GM23338 (cell line): ENCODE data around the gene AZIN2. TPM values are rescaled to one million over a fixed set of nuclear protein-coding genes. Genes with fewer than 3 reads are reported as not detected.

Source experiments
- ATAC-seq: fragments of 200-7000 bp; cut with Tn5 transposase; 3 replicates; pipeline ENCODE4 v1.9.1; 2020
- DNase-seq: peaks from one replicate; pipeline ENCODE4 v3.0.0-alpha.2; 2015; ENCODE audit warnings: low spot score
- H2AFZ ChIP-seq: fragments of 200-600 bp; sonication (generic); 2 replicates; pipeline ENCODE4 v1.8.0; 2016; ENCODE audit warnings: antibody characterized with exemption, mild to moderate bottlenecking, moderate library complexity
- H3F3A ChIP-seq: fragments of 200-600 bp; sonication (generic); replicated peaks from 2 replicates; pipeline ENCODE4 v1.8.0; 2017; ENCODE audit warnings: antibody characterized with exemption, mixed run types, low read depth
- H3K27ac ChIP-seq: fragments of 200-600 bp; sonication (generic); 2 replicates; pipeline ENCODE4 v1.6.1; 2016; ENCODE audit warnings: low read depth
- H3K27me3 ChIP-seq: fragments of 200-600 bp; sonication (generic); 2 replicates; pipeline ENCODE4 v1.8.0; 2016; ENCODE audit warnings: mild to moderate bottlenecking, mixed run types, moderate library complexity; ENCODE audit not compliant: insufficient read depth
- H3K36me3 ChIP-seq: fragments of 200-600 bp; sonication (generic); 2 replicates; pipeline ENCODE4 v1.8.0; 2016; ENCODE audit warnings: mild to moderate bottlenecking; ENCODE audit not compliant: insufficient read depth
- H3K4me1 ChIP-seq: fragments of 200-600 bp; sonication (generic); 2 replicates; pipeline ENCODE4 v1.8.0; 2016; ENCODE audit warnings: mild to moderate bottlenecking, moderate library complexity; ENCODE audit not compliant: insufficient read depth
- H3K4me2 ChIP-seq: fragments of 200-600 bp; sonication (generic); 2 replicates; pipeline ENCODE4 v1.7.1; 2017; ENCODE audit warnings: mixed run types
- H3K4me3 ChIP-seq: fragments of 200-600 bp; sonication (generic); 2 replicates; pipeline ENCODE4 v1.6.1; 2016; ENCODE audit warnings: mixed run types
- H3K79me2 ChIP-seq: fragments of 200-600 bp; sonication (generic); replicated peaks from 2 replicates; pipeline ENCODE4 v1.8.0; 2017; ENCODE audit warnings: mild to moderate bottlenecking; ENCODE audit not compliant: insufficient read depth
- H3K9me2 ChIP-seq: fragments of 200-600 bp; sonication (generic); 2 replicates; pipeline ENCODE4 v1.8.0; 2017; ENCODE audit not compliant: insufficient read depth
- H4K20me1 ChIP-seq: fragments of 200-600 bp; sonication (generic); replicated peaks from 2 replicates; pipeline ENCODE4 v1.8.0; 2017; ENCODE audit warnings: mild to moderate bottlenecking; ENCODE audit not compliant: insufficient read depth
- H3K27ac Mint-ChIP-seq: 2 replicates; pipeline ENCODE4 v1.8.0; 2020; ENCODE audit warnings: inconsistent platforms, mild to moderate bottlenecking, moderate library complexity, mixed read lengths
- H3K27me3 Mint-ChIP-seq: 3 replicates; pipeline ENCODE4 v1.8.0; 2022; ENCODE audit warnings: low read depth, mild to moderate bottlenecking, moderate library complexity, mixed read lengths, inconsistent platforms; ENCODE audit not compliant: insufficient read depth, poor library complexity
- H3K36me3 Mint-ChIP-seq: 3 replicates; pipeline ENCODE4 v1.8.0; 2021; ENCODE audit warnings: low read depth, mild to moderate bottlenecking, inconsistent platforms, moderate library complexity, mixed read lengths
- H3K4me1 Mint-ChIP-seq: 3 replicates; pipeline ENCODE4 v1.8.0; 2020; ENCODE audit warnings: mild to moderate bottlenecking, inconsistent platforms, mixed read lengths
- H3K4me3 Mint-ChIP-seq: 3 replicates; pipeline ENCODE4 v1.8.0; 2021; ENCODE audit warnings: moderate library complexity, mild to moderate bottlenecking, inconsistent platforms, mixed read lengths
- H3K9me3 Mint-ChIP-seq: 3 replicates; pipeline ENCODE4 v1.8.0; 2020; ENCODE audit warnings: moderate library complexity, mild to moderate bottlenecking, inconsistent platforms, mixed read lengths
- CREB1 ChIP-seq: fragments of 250-450 bp; sonication (Bioruptor Pico); IDR thresholded peaks from 2 replicates; pipeline ENCODE4 v1.5.0; 2020; ENCODE audit warnings: low read depth, mild to moderate bottlenecking, moderate library complexity
- EZH2 ChIP-seq: fragments of 200-600 bp; sonication (generic); IDR thresholded peaks from one replicate; pipeline ENCODE4 v1.8.0; 2017; ENCODE audit warnings: antibody characterized with exemption, mild to moderate bottlenecking, low read depth; ENCODE audit not compliant: unreplicated experiment
- EZH2phosphoT487 ChIP-seq: fragments of 200-600 bp; sonication (generic); IDR thresholded peaks from one replicate; pipeline ENCODE4 v1.8.1; 2018; ENCODE audit warnings: antibody characterized with exemption; ENCODE audit not compliant: unreplicated experiment
- JUNB ChIP-seq: IDR thresholded peaks from one replicate; pipeline ENCODE4 v1.6.1; 2016; ENCODE audit warnings: antibody characterized with exemption; ENCODE audit not compliant: unreplicated experiment
- POLR2AphosphoS5 ChIP-seq: IDR thresholded peaks from 2 replicates; pipeline ENCODE4 v1.6.1; 2016; ENCODE audit warnings: antibody characterized with exemption, low read depth
- STAT1 ChIP-seq: IDR thresholded peaks from one replicate; pipeline ENCODE4 v1.6.1; 2016; ENCODE audit warnings: antibody characterized with exemption; ENCODE audit not compliant: unreplicated experiment
- ZNF114 ChIP-seq: fragments of 250-450 bp; sonication (Bioruptor Pico); IDR thresholded peaks from 2 replicates; pipeline ENCODE4 v1.5.0; 2020; ENCODE audit warnings: mild to moderate bottlenecking, moderate library complexity
- ZNF331 ChIP-seq: fragments of 250-450 bp; sonication (Bioruptor Pico); IDR thresholded peaks from 2 replicates; pipeline ENCODE4 v1.5.0; 2020; ENCODE audit warnings: low read depth, mild to moderate bottlenecking, moderate library complexity
- polyA plus RNA-seq: library from polyadenylated mRNA; unstranded; fragments of >200 nt; fragmentation: Nextera tagmentation; extraction: Ambion mirVana; gene quantifications from 2 replicates; pipeline ENCODE4 v1.2.1, GENCODE V29; 2016
- total RNA-seq: library from RNA; depleted of rRNA; stranded (reverse); fragments of >200 nt; shearing (Covaris generic); gene quantifications from 2 replicates; pipeline ENCODE4 v1.2.3, GENCODE V29; 2014
- TF ChIP-seq, protein P1 (sequence below): fragments of 250-450 bp; sonication (Bioruptor Pico); IDR thresholded peaks from 2 replicates; pipeline ENCODE4 v1.5.0; 2020; ENCODE audit warnings: mild to moderate bottlenecking, moderate library complexity
- TF ChIP-seq, protein P2 (sequence below): IDR thresholded peaks from one replicate; pipeline ENCODE4 v1.6.1; 2018; ENCODE audit warnings: antibody characterized with exemption; ENCODE audit not compliant: unreplicated experiment
- TF ChIP-seq, protein P3 (sequence below), 2 experiments: fragments of 200-600 bp in 1 of 2; sonication (generic) in 1 of 2; conservative IDR thresholded peaks; 2 replicates each; pipeline versions ENCODE4 v1.5.1 to v1.6.1; 2016 to 2017; ENCODE audit warnings: antibody characterized with exemption in 2 of 2, low read depth in 2 of 2, mild to moderate bottlenecking in 2 of 2, moderate library complexity in 1 of 2
- TF ChIP-seq, protein P4 (sequence below): IDR thresholded peaks from 2 replicates; pipeline ENCODE4 v1.6.1; 2016; ENCODE audit warnings: antibody characterized with exemption

Gene AZIN2
- total and polyA plus RNA-seq, 2 experiments from 2014 or later: 0.37 to 1.2 TPM

DNA sequence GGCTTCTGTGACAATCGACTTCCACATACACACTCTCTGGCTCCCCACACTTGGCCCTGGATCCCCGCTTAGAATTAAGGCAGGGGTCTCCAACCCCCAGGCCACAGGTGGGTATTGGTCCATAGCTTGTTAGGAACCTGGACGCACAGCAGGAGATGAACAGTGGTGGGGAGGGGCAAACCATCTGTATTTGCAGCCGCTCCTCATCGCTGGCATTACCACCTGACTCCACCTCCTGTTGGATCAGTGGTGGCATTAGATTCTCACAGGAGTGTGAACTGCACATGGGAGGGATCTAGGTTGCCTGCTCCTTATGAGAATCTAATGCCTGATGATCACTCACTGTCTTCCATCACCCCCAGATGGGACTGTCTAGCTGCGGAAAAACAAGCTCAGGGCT is 84.9 kb downstream of the AZIN2 start (continued):
- TF ChIP-seq, protein P1, sequence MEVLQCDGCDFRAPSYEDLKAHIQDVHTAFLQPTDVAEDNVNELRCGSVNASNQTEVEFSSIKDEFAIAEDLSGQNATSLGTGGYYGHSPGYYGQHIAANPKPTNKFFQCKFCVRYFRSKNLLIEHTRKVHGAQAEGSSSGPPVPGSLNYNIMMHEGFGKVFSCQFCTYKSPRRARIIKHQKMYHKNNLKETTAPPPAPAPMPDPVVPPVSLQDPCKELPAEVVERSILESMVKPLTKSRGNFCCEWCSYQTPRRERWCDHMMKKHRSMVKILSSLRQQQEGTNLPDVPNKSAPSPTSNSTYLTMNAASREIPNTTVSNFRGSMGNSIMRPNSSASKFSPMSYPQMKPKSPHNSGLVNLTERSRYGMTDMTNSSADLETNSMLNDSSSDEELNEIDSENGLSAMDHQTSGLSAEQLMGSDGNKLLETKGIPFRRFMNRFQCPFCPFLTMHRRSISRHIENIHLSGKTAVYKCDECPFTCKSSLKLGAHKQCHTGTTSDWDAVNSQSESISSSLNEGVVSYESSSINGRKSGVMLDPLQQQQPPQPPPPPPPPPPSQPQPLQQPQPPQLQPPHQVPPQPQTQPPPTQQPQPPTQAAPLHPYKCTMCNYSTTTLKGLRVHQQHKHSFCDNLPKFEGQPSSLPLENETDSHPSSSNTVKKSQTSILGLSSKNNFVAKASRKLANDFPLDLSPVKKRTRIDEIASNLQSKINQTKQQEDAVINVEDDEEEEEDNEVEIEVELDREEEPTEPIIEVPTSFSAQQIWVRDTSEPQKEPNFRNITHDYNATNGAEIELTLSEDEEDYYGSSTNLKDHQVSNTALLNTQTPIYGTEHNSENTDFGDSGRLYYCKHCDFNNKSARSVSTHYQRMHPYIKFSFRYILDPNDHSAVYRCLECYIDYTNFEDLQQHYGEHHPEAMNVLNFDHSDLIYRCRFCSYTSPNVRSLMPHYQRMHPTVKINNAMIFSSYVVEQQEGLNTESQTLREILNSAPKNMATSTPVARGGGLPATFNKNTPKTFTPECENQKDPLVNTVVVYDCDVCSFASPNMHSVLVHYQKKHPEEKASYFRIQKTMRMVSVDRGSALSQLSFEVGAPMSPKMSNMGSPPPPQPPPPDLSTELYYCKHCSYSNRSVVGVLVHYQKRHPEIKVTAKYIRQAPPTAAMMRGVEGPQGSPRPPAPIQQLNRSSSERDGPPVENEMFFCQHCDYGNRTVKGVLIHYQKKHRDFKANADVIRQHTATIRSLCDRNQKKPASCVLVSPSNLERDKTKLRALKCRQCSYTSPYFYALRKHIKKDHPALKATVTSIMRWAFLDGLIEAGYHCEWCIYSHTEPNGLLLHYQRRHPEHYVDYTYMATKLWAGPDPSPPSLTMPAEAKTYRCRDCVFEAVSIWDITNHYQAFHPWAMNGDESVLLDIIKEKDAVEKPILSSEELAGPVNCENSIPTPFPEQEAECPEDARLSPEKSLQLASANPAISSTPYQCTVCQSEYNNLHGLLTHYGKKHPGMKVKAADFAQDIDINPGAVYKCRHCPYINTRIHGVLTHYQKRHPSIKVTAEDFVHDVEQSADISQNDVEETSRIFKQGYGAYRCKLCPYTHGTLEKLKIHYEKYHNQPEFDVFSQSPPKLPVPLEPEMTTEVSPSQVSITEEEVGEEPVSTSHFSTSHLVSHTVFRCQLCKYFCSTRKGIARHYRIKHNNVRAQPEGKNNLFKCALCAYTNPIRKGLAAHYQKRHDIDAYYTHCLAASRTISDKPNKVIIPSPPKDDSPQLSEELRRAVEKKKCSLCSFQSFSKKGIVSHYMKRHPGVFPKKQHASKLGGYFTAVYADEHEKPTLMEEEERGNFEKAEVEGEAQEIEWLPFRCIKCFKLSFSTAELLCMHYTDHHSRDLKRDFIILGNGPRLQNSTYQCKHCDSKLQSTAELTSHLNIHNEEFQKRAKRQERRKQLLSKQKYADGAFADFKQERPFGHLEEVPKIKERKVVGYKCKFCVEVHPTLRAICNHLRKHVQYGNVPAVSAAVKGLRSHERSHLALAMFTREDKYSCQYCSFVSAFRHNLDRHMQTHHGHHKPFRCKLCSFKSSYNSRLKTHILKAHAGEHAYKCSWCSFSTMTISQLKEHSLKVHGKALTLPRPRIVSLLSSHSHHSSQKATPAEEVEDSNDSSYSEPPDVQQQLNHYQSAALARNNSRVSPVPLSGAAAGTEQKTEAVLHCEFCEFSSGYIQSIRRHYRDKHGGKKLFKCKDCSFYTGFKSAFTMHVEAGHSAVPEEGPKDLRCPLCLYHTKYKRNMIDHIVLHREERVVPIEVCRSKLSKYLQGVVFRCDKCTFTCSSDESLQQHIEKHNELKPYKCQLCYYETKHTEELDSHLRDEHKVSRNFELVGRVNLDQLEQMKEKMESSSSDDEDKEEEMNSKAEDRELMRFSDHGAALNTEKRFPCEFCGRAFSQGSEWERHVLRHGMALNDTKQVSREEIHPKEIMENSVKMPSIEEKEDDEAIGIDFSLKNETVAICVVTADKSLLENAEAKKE (CRISPR knock-in tag): no peak
- TF ChIP-seq ZNF114 (CRISPR knock-in tag) (no peak), EZH2 (no peak), STAT1 (no peak), ZNF331 (no peak), JUNB (no peak)

DNA sequence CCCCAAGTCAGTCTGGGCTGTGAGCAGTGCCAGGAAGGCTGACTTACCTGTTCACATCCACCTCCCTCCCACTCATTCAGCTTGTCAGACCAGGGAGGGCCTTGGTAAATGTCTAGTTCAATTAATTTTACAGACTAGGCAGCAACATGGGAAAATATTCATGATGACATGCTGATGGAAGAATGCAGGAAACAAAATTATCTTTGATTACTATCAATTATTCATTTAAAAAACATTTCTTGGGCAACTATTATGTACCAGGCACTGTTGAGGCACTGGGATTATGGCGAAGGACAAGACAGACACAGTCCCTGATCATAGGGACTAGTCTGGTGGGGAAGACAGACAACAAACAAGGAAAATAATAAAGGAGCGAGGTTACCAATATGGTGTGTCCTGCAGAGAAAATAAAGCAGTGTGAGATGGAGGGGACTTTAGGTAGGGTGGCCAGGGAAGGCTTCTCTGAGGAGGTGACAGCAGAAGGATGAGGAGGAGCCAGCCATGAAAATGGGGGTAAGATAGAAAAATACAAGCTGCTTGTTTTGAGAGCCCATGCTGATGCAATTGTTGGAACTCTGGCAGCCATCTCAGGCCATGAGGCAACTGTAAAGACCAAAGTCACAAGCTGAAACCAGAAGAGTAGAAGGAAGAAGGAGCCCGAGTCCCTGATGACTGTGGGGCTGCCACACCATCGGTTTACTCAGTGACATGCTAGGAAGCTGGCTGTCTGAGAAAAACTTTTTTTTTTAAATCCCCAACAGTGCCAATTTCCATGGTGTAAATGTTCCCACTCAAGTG is 86.9 kb downstream of the AZIN2 start:
- H3K4me3 Mint-ChIP-seq: no peak overlapping the region; the same call in 2 of the 3 replicates
- ATAC-seq (no peak), DNase-seq (no peak)
- no peak overlapping the region for H3K4me3 ChIP-seq
- H3K27me3 ChIP-seq: no peaks in the 10 kb centered on the region
- H3K4me2 ChIP-seq: no peak overlapping the region
- peaks cover 2% of the 10 kb centered on the region for H3K27me3 Mint-ChIP-seq
- peaks cover 17% of the 10 kb centered on the region for H3K36me3 Mint-ChIP-seq
- H3K79me2 ChIP-seq: no peaks in the 10 kb centered on the region
- no peak overlapping the region for H2AFZ ChIP-seq
- no peaks in the 10 kb centered on the region for H3K9me2 ChIP-seq
- no peaks in the 10 kb centered on the region for H3K36me3 ChIP-seq
- H3K4me1 Mint-ChIP-seq: peaks cover 48% of the 10 kb centered on the region
- no peak overlapping the region for H3K27ac ChIP-seq
- H3K27ac Mint-ChIP-seq: no peak overlapping the region
- H3K9me3 Mint-ChIP-seq: peaks cover 5% of the 10 kb centered on the region; the same call in 2 of the 3 replicates
- peaks cover 28% of the 10 kb centered on the region for H3K4me1 ChIP-seq
- H3F3A ChIP-seq: no peaks in the 10 kb centered on the region
- peaks cover 6% of the 10 kb centered on the region; the same call in 1 of the 2 replicates for H4K20me1 ChIP-seq
- TF ChIP-seq ZNF114 (CRISPR knock-in tag): no peak
- no peak for TF ChIP-seq STAT1
- TF ChIP-seq CREB1 (CRISPR knock-in tag): no peak
- no peak for TF ChIP-seq EZH2phosphoT487
- no peak for TF ChIP-seq POLR2AphosphoS5
- TF ChIP-seq, protein P2, sequence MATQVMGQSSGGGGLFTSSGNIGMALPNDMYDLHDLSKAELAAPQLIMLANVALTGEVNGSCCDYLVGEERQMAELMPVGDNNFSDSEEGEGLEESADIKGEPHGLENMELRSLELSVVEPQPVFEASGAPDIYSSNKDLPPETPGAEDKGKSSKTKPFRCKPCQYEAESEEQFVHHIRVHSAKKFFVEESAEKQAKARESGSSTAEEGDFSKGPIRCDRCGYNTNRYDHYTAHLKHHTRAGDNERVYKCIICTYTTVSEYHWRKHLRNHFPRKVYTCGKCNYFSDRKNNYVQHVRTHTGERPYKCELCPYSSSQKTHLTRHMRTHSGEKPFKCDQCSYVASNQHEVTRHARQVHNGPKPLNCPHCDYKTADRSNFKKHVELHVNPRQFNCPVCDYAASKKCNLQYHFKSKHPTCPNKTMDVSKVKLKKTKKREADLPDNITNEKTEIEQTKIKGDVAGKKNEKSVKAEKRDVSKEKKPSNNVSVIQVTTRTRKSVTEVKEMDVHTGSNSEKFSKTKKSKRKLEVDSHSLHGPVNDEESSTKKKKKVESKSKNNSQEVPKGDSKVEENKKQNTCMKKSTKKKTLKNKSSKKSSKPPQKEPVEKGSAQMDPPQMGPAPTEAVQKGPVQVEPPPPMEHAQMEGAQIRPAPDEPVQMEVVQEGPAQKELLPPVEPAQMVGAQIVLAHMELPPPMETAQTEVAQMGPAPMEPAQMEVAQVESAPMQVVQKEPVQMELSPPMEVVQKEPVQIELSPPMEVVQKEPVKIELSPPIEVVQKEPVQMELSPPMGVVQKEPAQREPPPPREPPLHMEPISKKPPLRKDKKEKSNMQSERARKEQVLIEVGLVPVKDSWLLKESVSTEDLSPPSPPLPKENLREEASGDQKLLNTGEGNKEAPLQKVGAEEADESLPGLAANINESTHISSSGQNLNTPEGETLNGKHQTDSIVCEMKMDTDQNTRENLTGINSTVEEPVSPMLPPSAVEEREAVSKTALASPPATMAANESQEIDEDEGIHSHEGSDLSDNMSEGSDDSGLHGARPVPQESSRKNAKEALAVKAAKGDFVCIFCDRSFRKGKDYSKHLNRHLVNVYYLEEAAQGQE: no peak
- TF ChIP-seq, protein P3, sequence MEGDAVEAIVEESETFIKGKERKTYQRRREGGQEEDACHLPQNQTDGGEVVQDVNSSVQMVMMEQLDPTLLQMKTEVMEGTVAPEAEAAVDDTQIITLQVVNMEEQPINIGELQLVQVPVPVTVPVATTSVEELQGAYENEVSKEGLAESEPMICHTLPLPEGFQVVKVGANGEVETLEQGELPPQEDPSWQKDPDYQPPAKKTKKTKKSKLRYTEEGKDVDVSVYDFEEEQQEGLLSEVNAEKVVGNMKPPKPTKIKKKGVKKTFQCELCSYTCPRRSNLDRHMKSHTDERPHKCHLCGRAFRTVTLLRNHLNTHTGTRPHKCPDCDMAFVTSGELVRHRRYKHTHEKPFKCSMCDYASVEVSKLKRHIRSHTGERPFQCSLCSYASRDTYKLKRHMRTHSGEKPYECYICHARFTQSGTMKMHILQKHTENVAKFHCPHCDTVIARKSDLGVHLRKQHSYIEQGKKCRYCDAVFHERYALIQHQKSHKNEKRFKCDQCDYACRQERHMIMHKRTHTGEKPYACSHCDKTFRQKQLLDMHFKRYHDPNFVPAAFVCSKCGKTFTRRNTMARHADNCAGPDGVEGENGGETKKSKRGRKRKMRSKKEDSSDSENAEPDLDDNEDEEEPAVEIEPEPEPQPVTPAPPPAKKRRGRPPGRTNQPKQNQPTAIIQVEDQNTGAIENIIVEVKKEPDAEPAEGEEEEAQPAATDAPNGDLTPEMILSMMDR (conservative IDR thresholded peaks at IDR 0.05; ENCODE audit: low read depth in 2 of 2): no peak
- TF ChIP-seq, protein P4, sequence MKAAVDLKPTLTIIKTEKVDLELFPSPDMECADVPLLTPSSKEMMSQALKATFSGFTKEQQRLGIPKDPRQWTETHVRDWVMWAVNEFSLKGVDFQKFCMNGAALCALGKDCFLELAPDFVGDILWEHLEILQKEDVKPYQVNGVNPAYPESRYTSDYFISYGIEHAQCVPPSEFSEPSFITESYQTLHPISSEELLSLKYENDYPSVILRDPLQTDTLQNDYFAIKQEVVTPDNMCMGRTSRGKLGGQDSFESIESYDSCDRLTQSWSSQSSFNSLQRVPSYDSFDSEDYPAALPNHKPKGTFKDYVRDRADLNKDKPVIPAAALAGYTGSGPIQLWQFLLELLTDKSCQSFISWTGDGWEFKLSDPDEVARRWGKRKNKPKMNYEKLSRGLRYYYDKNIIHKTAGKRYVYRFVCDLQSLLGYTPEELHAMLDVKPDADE: no peak
- no peak for TF ChIP-seq EZH2
